ENCODE measurements around the gene PPP1R27. TPM values are rescaled to one million over a fixed set of nuclear protein-coding genes. Genes with fewer than 3 reads are reported as not detected.

Gene PPP1R27
- total RNA-seq, 1 donor = not detected

DNA sequence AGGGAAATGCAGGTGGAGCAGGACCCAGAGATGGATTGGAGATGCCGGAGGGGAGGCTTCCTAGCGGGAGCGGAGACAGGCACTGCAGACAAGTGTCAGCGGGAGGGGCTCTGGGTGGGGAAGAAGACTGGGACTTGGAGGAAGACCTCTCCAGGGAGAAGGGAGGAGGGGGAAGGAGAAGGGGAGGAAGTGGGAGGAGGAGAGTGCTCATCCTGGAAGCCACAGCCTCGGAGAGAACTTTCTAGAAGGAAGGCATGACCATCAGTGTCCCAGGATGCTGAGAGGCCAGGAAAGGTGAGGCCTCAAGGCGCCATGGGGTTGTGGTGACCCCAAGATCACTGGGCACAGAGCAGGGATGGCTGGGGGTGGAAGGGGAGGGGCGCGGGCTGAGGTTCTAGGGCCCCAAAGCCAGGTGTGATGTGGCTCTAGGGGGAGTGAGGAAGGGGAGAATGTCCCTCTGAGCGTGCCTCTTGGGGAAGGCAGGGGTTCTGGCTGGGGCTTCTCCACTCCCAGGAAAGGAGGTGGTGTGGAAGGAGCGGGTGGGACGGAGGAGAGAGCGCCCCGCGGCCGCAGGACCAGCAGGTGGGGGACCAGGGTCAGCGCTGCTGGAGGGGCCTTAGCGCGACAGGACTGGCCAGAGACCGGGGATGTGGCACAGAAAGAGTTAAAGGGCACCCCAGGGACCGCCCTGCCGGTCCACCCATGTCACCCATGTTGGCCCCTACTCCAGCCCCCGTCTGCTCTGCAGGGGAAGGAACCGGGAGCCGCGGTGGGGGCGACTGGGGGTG lies 31.8 kb downstream of the PPP1R27 start:
- no peaks in the 10 kb centered on the region for H4K20me1 ChIP-seq (ENCODE audit: insufficient read depth, low read length)
- H3K9me3 ChIP-seq (ENCODE audit: low read depth, low read length) = no peaks in the 10 kb centered on the region
- H3K27ac ChIP-seq (ENCODE audit: low read depth, low read length) = no peak overlapping the region
- H3K4me2 ChIP-seq (ENCODE audit: insufficient read depth, low read length) = no peak overlapping the region
- H3K36me3 ChIP-seq (ENCODE audit: insufficient read depth, low read length) = no peaks in the 10 kb centered on the region
- peaks cover 59% of the 10 kb centered on the region for H3K27me3 ChIP-seq (ENCODE audit: insufficient read depth, low read length)
- no peak overlapping the region for H2AFZ ChIP-seq (ENCODE audit: low read length)
- H3K4me3 ChIP-seq (ENCODE audit: insufficient read depth, low read length) = no peak overlapping the region
- TF ChIP-seq, protein P1, sequence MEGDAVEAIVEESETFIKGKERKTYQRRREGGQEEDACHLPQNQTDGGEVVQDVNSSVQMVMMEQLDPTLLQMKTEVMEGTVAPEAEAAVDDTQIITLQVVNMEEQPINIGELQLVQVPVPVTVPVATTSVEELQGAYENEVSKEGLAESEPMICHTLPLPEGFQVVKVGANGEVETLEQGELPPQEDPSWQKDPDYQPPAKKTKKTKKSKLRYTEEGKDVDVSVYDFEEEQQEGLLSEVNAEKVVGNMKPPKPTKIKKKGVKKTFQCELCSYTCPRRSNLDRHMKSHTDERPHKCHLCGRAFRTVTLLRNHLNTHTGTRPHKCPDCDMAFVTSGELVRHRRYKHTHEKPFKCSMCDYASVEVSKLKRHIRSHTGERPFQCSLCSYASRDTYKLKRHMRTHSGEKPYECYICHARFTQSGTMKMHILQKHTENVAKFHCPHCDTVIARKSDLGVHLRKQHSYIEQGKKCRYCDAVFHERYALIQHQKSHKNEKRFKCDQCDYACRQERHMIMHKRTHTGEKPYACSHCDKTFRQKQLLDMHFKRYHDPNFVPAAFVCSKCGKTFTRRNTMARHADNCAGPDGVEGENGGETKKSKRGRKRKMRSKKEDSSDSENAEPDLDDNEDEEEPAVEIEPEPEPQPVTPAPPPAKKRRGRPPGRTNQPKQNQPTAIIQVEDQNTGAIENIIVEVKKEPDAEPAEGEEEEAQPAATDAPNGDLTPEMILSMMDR (IDR thresholded peaks at IDR 0.05; ENCODE audit: extremely low read depth, low read depth, low read length) = no peak
- no peak for DNase-seq (ENCODE audit: insufficient read length, low spot score, missing footprints)
- no peaks in the 10 kb centered on the region for H3K79me2 ChIP-seq (ENCODE audit: insufficient read depth, low read length)
- no peaks in the 10 kb centered on the region for H3K4me1 ChIP-seq (ENCODE audit: insufficient read depth, low read length)

DNA sequence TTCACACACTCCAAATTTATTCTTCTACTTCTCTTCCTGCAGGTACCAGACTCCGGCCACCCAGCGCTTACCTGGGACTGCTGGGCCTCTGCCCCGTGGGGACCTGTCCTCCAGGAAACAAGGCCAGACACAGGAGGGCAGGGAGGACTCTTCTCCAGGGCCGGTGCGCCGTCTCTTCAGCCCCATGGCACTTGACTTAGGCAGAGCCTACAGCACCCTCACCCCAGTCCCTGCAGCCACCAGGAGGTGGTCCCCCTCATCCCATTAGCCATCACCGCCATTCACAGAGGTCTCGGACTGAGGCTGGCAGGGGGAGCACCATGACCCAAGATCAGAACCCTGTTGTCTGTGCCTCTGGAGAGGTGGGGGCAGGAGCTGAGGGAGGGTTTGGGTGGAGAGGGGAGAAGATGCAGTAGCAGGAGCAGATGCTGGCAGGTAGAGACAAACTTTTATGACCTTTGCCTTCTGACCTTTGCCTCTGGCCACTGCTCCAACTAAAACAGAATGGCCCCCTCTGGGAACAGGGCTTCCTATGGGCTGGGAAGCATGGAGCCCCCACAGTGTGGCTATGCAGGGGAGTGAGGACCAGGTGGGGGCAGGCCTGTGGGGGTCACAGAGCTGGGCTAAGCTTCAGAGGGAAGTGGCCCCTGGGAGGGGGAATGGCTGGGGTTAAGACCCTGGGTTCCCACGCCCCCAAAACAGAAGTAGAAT lies 32.6 kb downstream of the PPP1R27 start:
- Histone ChIP-seq H3K27me3 (ENCODE audit: insufficient read depth, low read length) (peaks cover 51% of the 10 kb centered on the region), H3K9me3 (ENCODE audit: low read depth, low read length) (no peaks in the 10 kb centered on the region), H3K4me2 (ENCODE audit: insufficient read depth, low read length) (no peak overlapping the region), H3K27ac (ENCODE audit: low read depth, low read length) (no peak overlapping the region), H3K4me1 (ENCODE audit: insufficient read depth, low read length) (no peaks in the 10 kb centered on the region), H3K4me3 (ENCODE audit: insufficient read depth, low read length) (no peak overlapping the region), H2AFZ (ENCODE audit: low read length) (no peak overlapping the region), H3K79me2 (ENCODE audit: insufficient read depth, low read length) (no peaks in the 10 kb centered on the region), H3K36me3 (ENCODE audit: insufficient read depth, low read length) (no peaks in the 10 kb centered on the region), H4K20me1 (ENCODE audit: insufficient read depth, low read length) (no peaks in the 10 kb centered on the region)
- TF ChIP-seq, protein P1 (IDR thresholded peaks at IDR 0.05; ENCODE audit: extremely low read depth, low read depth, low read length) = no peak
- peak; percentile 85 for DNase-seq (ENCODE audit: insufficient read length, low spot score, missing footprints)

DNA sequence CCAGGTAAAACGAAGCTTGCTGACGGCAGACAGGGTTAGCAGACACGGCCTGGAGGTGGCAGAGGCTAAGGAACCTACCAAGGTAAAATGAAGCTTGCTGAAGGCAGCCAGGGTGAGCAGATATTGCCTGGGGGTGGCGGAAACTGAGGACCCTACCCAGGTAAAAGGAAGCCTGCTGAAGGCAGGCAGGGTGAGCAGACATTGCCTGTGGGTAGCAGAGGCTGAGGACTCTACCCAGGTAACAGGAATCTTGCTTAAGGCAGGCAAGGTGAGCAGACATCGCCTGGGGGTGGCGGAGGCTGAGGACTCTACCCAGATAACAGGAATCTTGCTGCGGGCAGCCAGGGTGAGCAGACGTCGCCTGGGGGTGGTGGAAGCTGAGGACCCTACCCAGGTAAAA lies 33.5 kb downstream of the PPP1R27 start:
- no peaks in the 10 kb centered on the region for H3K9me3 ChIP-seq (ENCODE audit: low read depth, low read length)
- H3K27ac ChIP-seq (ENCODE audit: low read depth, low read length) = no peak overlapping the region
- no peaks in the 10 kb centered on the region for H4K20me1 ChIP-seq (ENCODE audit: insufficient read depth, low read length)
- H3K79me2 ChIP-seq (ENCODE audit: insufficient read depth, low read length) = no peaks in the 10 kb centered on the region
- no peaks in the 10 kb centered on the region for H3K4me1 ChIP-seq (ENCODE audit: insufficient read depth, low read length)
- H3K4me3 ChIP-seq (ENCODE audit: insufficient read depth, low read length) = no peak overlapping the region
- H3K4me2 ChIP-seq (ENCODE audit: insufficient read depth, low read length) = no peak overlapping the region
- H3K27me3 ChIP-seq (ENCODE audit: insufficient read depth, low read length) = peaks cover 43% of the 10 kb centered on the region
- DNase-seq (ENCODE audit: insufficient read length, low spot score, missing footprints) = no peak
- TF ChIP-seq, protein P1 (IDR thresholded peaks at IDR 0.05; ENCODE audit: extremely low read depth, low read depth, low read length) = no peak
- no peak overlapping the region for H2AFZ ChIP-seq (ENCODE audit: low read length)
- H3K36me3 ChIP-seq (ENCODE audit: insufficient read depth, low read length) = no peaks in the 10 kb centered on the region

DNA sequence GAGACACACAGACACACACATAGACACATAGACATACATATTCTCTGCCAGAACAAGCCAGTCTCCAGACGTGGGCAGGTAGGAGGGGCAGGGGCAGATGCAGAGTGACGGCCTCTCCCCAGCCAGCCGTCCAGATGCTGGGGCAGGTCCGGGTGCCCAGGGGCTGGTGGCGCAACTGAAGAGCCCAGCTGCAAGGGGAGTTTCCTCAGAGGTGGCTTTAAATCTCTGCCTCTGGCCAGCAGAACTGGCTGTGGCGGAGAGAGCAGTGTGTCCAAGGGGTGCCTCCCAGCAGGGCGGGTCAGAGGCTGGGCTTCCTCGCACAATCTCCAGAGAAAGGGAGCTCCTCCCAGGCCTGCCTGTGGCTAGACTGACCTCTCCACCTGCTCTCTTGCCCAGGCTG lies 40.3 kb downstream of the PPP1R27 start:
- H2AFZ ChIP-seq (ENCODE audit: low read length) = no peak overlapping the region
- H3K79me2 ChIP-seq (ENCODE audit: insufficient read depth, low read length) = no peaks in the 10 kb centered on the region
- H3K9me3 ChIP-seq (ENCODE audit: low read depth, low read length) = no peaks in the 10 kb centered on the region
- no peaks in the 10 kb centered on the region for H3K36me3 ChIP-seq (ENCODE audit: insufficient read depth, low read length)
- DNase-seq (ENCODE audit: insufficient read length, low spot score, missing footprints) = no peak
- no peak overlapping the region for H3K4me3 ChIP-seq (ENCODE audit: insufficient read depth, low read length)
- no peak overlapping the region for H3K27ac ChIP-seq (ENCODE audit: low read depth, low read length)
- peaks cover 3% of the 10 kb centered on the region for H3K27me3 ChIP-seq (ENCODE audit: insufficient read depth, low read length)
- H4K20me1 ChIP-seq (ENCODE audit: insufficient read depth, low read length) = no peaks in the 10 kb centered on the region
- no peaks in the 10 kb centered on the region for H3K4me1 ChIP-seq (ENCODE audit: insufficient read depth, low read length)
- no peak overlapping the region for H3K4me2 ChIP-seq (ENCODE audit: insufficient read depth, low read length)
- TF ChIP-seq, protein P1 (IDR thresholded peaks at IDR 0.05; ENCODE audit: extremely low read depth, low read depth, low read length) = no peak

Data from osteoblast (primary cell).